ENCODE results near the gene SPINT4.
A peak's percentile ranks its signal among the peaks of the same experiment; 100 is the strongest.
"Not testable (repeated sequence)": the region's sequence is repeated elsewhere in the genome, so short reads cannot be mapped to it uniquely, and the experiment has no call there.

SPINT4 gene

GRCh38 chr20:45742596-45742995 lies 20.4 kb downstream of the SPINT4 start:
- H3K36me3 Mint-ChIP-seq (ENCODE audit: low read depth), result no peaks in the 10 kb centered on the region

GRCh38 chr20:45745015-45745414 lies 22.9 kb downstream of the SPINT4 start:
- DNase-seq, result no peak
- Mint-ChIP-seq H3K9me3 (no peaks in the 10 kb centered on the region), H3K4me1 (ENCODE audit: low read depth) (no peaks in the 10 kb centered on the region), H3K27me3 (peaks cover 44% of the 10 kb centered on the region), H3K4me3 (no peak overlapping the region), H3K36me3 (ENCODE audit: low read depth) (no peaks in the 10 kb centered on the region), H3K27ac (no peak overlapping the region)

More at GRCh38 chr20:45742596-45742995, 20.4 kb downstream of the SPINT4 start:
- Mint-ChIP-seq H3K27me3 (peaks cover 32% of the 10 kb centered on the region), H3K27ac (no peak overlapping the region), H3K4me1 (ENCODE audit: low read depth) (no peaks in the 10 kb centered on the region), H3K9me3 (no peaks in the 10 kb centered on the region), H3K4me3 (no peak overlapping the region)
- no peak for DNase-seq

- Mint-ChIP-seq H3K36me3 (ENCODE audit: low read depth) (no peaks in the 10 kb centered on the region), H3K4me1 (ENCODE audit: low read depth) (peaks cover 40% of the 10 kb centered on the region), H3K4me3 (peak overlapping the region; percentile 11), H3K9me3 (peaks cover 12% of the 10 kb centered on the region), H3K27me3 (peaks cover 40% of the 10 kb centered on the region), H3K27ac (peak overlapping the region; percentile 84)
- no peak for DNase-seq
Observed at GRCh38 chr20:45751721-45752120, 29.6 kb downstream of the SPINT4 start.

- DNase-seq, result no peak
- Mint-ChIP-seq H3K4me3 (peak overlapping the region; percentile 11), H3K9me3 (peaks cover 12% of the 10 kb centered on the region), H3K27ac (peak overlapping the region; percentile 84), H3K4me1 (ENCODE audit: low read depth) (peaks cover 40% of the 10 kb centered on the region), H3K36me3 (ENCODE audit: low read depth) (no peaks in the 10 kb centered on the region), H3K27me3 (peaks cover 30% of the 10 kb centered on the region)
Observed at GRCh38 chr20:45752746-45753145, 30.6 kb downstream of the SPINT4 start.

- H3K9me3 Mint-ChIP-seq, result peaks cover 12% of the 10 kb centered on the region
Observed at GRCh38 chr20:45758096-45758495, 35.9 kb downstream of the SPINT4 start.

GRCh38 chr20:45759921-45760320 lies 37.8 kb downstream of the SPINT4 start:
- DNase-seq; H3K4me3 Mint-ChIP-seq; H3K27ac Mint-ChIP-seq; H3K4me1 Mint-ChIP-seq (ENCODE audit: low read depth); H3K9me3 Mint-ChIP-seq; H3K36me3 Mint-ChIP-seq (ENCODE audit: low read depth): not testable (repeated sequence)
- H3K27me3 Mint-ChIP-seq, result peaks cover 18% of the 10 kb centered on the region

More at GRCh38 chr20:45758096-45758495, 35.9 kb downstream of the SPINT4 start:
- Mint-ChIP-seq H3K4me1 (ENCODE audit: low read depth) (peaks cover 20% of the 10 kb centered on the region), H3K27ac (no peak overlapping the region), H3K27me3 (peaks cover 20% of the 10 kb centered on the region), H3K4me3 (no peak overlapping the region), H3K36me3 (ENCODE audit: low read depth) (no peaks in the 10 kb centered on the region)
- no peak for DNase-seq

- H3K4me3 Mint-ChIP-seq, H3K27ac Mint-ChIP-seq, DNase-seq: not testable (repeated sequence)
Observed at GRCh38 chr20:45761966-45762365, 39.8 kb downstream of the SPINT4 start.

GRCh38 chr20:45764618-45765282 lies 42.6 kb downstream of the SPINT4 start:
- not testable (repeated sequence) for H3K4me1 Mint-ChIP-seq (ENCODE audit: low read depth); DNase-seq; H3K27ac Mint-ChIP-seq; H3K4me3 Mint-ChIP-seq; H3K9me3 Mint-ChIP-seq; H3K36me3 Mint-ChIP-seq (ENCODE audit: low read depth)
- H3K27me3 Mint-ChIP-seq, result peaks cover 11% of the 10 kb centered on the region

More at GRCh38 chr20:45761966-45762365, 39.8 kb downstream of the SPINT4 start:
- H3K27me3 Mint-ChIP-seq, result peaks cover 11% of the 10 kb centered on the region
- H3K36me3 Mint-ChIP-seq (ENCODE audit: low read depth); H3K9me3 Mint-ChIP-seq; H3K4me1 Mint-ChIP-seq (ENCODE audit: low read depth): not testable (repeated sequence)

GRCh38 chr20:45765307-45765875 lies 43.2 kb downstream of the SPINT4 start:
- H3K27me3 Mint-ChIP-seq, result peaks cover 11% of the 10 kb centered on the region
- no peaks in the 10 kb centered on the region for H3K4me1 Mint-ChIP-seq (ENCODE audit: low read depth)
- no peaks in the 10 kb centered on the region for H3K36me3 Mint-ChIP-seq (ENCODE audit: low read depth)
- H3K27ac Mint-ChIP-seq, result no peak overlapping the region
- no peaks in the 10 kb centered on the region for H3K9me3 Mint-ChIP-seq
- H3K4me3 Mint-ChIP-seq, result no peak overlapping the region
- no peak for DNase-seq

GRCh38 chr20:45765980-45766379 lies 43.8 kb downstream of the SPINT4 start:
- peaks cover 4% of the 10 kb centered on the region for H3K4me1 Mint-ChIP-seq (ENCODE audit: low read depth)
- no peak overlapping the region for H3K27ac Mint-ChIP-seq
- peaks cover 6% of the 10 kb centered on the region for H3K27me3 Mint-ChIP-seq
- H3K9me3 Mint-ChIP-seq, result no peaks in the 10 kb centered on the region
- H3K36me3 Mint-ChIP-seq (ENCODE audit: low read depth), result no peaks in the 10 kb centered on the region
- DNase-seq, result no peak
- no peak overlapping the region for H3K4me3 Mint-ChIP-seq

GRCh38 chr20:45768479-45768878 lies 46.3 kb downstream of the SPINT4 start:
- DNase-seq, result no peak
- Mint-ChIP-seq H3K27me3 (peaks cover 10% of the 10 kb centered on the region), H3K9me3 (no peaks in the 10 kb centered on the region), H3K4me1 (ENCODE audit: low read depth) (peaks cover 5% of the 10 kb centered on the region), H3K27ac (no peak overlapping the region), H3K4me3 (no peak overlapping the region), H3K36me3 (ENCODE audit: low read depth) (no peaks in the 10 kb centered on the region)

GRCh38 chr20:45771182-45771759 lies 49.1 kb downstream of the SPINT4 start:
- Mint-ChIP-seq H3K4me1 (ENCODE audit: low read depth) (peaks cover 5% of the 10 kb centered on the region), H3K4me3 (no peak overlapping the region), H3K27me3 (peaks cover 15% of the 10 kb centered on the region), H3K36me3 (ENCODE audit: low read depth) (no peaks in the 10 kb centered on the region), H3K9me3 (no peaks in the 10 kb centered on the region), H3K27ac (peak overlapping the region; percentile 33)
- DNase-seq, result peak; percentile 87

GRCh38 chr20:45772693-45773092 lies 50.5 kb downstream of the SPINT4 start:
- Mint-ChIP-seq H3K27me3 (peaks cover 15% of the 10 kb centered on the region), H3K27ac (no peak overlapping the region), H3K4me3 (no peak overlapping the region), H3K9me3 (no peaks in the 10 kb centered on the region), H3K4me1 (ENCODE audit: low read depth) (peaks cover 5% of the 10 kb centered on the region), H3K36me3 (ENCODE audit: low read depth) (no peaks in the 10 kb centered on the region)
- no peak for DNase-seq

GRCh38 chr20:45774945-45775344 lies 52.8 kb downstream of the SPINT4 start:
- DNase-seq, result no peak
- peaks cover 15% of the 10 kb centered on the region for H3K27me3 Mint-ChIP-seq
- peaks cover 11% of the 10 kb centered on the region for H3K4me1 Mint-ChIP-seq (ENCODE audit: low read depth)
- H3K27ac Mint-ChIP-seq, result no peak overlapping the region
- H3K9me3 Mint-ChIP-seq, result no peaks in the 10 kb centered on the region
- H3K4me3 Mint-ChIP-seq, result no peak overlapping the region
- H3K36me3 Mint-ChIP-seq (ENCODE audit: low read depth), result no peaks in the 10 kb centered on the region

GRCh38 chr20:45775411-45775810 lies 53.3 kb downstream of the SPINT4 start:
- Mint-ChIP-seq H3K4me3 (no peak overlapping the region), H3K27ac (no peak overlapping the region)

More at GRCh38 chr20:45775411-45775810, 53.3 kb downstream of the SPINT4 start:
- Mint-ChIP-seq H3K4me1 (ENCODE audit: low read depth) (peaks cover 11% of the 10 kb centered on the region), H3K27me3 (peaks cover 15% of the 10 kb centered on the region), H3K9me3 (no peaks in the 10 kb centered on the region), H3K36me3 (ENCODE audit: low read depth) (no peaks in the 10 kb centered on the region)
- no peak for DNase-seq
